Measurements from ENCODE around the gene COL27A1. TPM values are rescaled to one million over a fixed set of nuclear protein-coding genes. Genes with fewer than 3 reads are reported as not detected.
"Not testable (repeated sequence)": the region's sequence is repeated elsewhere in the genome, so short reads cannot be mapped to it uniquely, and the experiment has no call there.

Gene COL27A1
- total and polyA plus RNA-seq, 2 donors = 12.6 to 24.0 TPM

GRCh38 chr9:114128759-114129158 lies 26.6 kb upstream of the COL27A1 start:
- not testable (repeated sequence) for H3K4me1 ChIP-seq (ENCODE audit: control insufficient read depth in 2 of 2, insufficient read depth in 2 of 2, low read length in 2 of 2); H3K27ac ChIP-seq (ENCODE audit: low read depth in 1 of 2, low read length in 1 of 2); H3K9me3 ChIP-seq (ENCODE audit: control insufficient read depth in 2 of 2, insufficient read depth in 1 of 2, low read length in 1 of 2); H3K36me3 ChIP-seq (ENCODE audit: control insufficient read depth in 2 of 2, insufficient read depth in 2 of 2, low read length in 1 of 2); H3K27me3 ChIP-seq (ENCODE audit: control insufficient read depth in 2 of 2, insufficient read depth in 1 of 2, low read length in 1 of 2); H3K4me3 ChIP-seq (ENCODE audit: low read length in 2 of 2); DNase-seq (ENCODE audit: low read depth in 6 of 9, low spot score in 9 of 9)
- 89% methylated on average over 3 of the region's 3 CpGs for WGBS

- Histone ChIP-seq H3K4me3 (ENCODE audit: low read length in 2 of 2) (no peak overlapping the region), H3K9me3 (ENCODE audit: control insufficient read depth in 2 of 2, insufficient read depth in 1 of 2, low read length in 1 of 2) (no peaks in the 10 kb centered on the region), H3K36me3 (ENCODE audit: control insufficient read depth in 2 of 2, insufficient read depth in 2 of 2, low read length in 1 of 2) (no peaks in the 10 kb centered on the region), H3K27ac (ENCODE audit: low read depth in 1 of 2, low read length in 1 of 2) (no peak overlapping the region), H3K4me1 (ENCODE audit: control insufficient read depth in 2 of 2, insufficient read depth in 2 of 2, low read length in 2 of 2) (no peaks in the 10 kb centered on the region), H3K27me3 (ENCODE audit: control insufficient read depth in 2 of 2, insufficient read depth in 1 of 2, low read length in 1 of 2) (peaks cover 0 to 4% of the 10 kb centered on the region in 2 donors)
- 92% methylated on average over 7 of the region's 7 CpGs for WGBS
- DNase-seq (ENCODE audit: low read depth in 6 of 9, low spot score in 9 of 9) = no peak
Measured at GRCh38 chr9:114130141-114130540, 25.2 kb upstream of the COL27A1 start.

- Histone ChIP-seq H3K36me3 (ENCODE audit: control insufficient read depth in 2 of 2, insufficient read depth in 2 of 2, low read length in 1 of 2) (no peaks in the 10 kb centered on the region), H3K4me3 (ENCODE audit: low read length in 2 of 2) (no peak overlapping the region), H3K27ac (ENCODE audit: low read depth in 1 of 2, low read length in 1 of 2) (no peak overlapping the region), H3K9me3 (ENCODE audit: control insufficient read depth in 2 of 2, insufficient read depth in 1 of 2, low read length in 1 of 2) (no peaks in the 10 kb centered on the region), H3K4me1 (ENCODE audit: control insufficient read depth in 2 of 2, insufficient read depth in 2 of 2, low read length in 2 of 2) (no peaks in the 10 kb centered on the region), H3K27me3 (ENCODE audit: control insufficient read depth in 2 of 2, insufficient read depth in 1 of 2, low read length in 1 of 2) (peaks cover 0 to 4% of the 10 kb centered on the region in 2 donors)
- WGBS = 94% methylated on average over 4 of the region's 4 CpGs
- DNase-seq (ENCODE audit: low read depth in 6 of 9, low spot score in 9 of 9) = no peak
Measured at GRCh38 chr9:114130624-114131277, 24.6 kb upstream of the COL27A1 start.

GRCh38 chr9:114131808-114132549 lies 23.4 kb upstream of the COL27A1 start:
- Histone ChIP-seq H3K27me3 (ENCODE audit: control insufficient read depth in 2 of 2, insufficient read depth in 1 of 2, low read length in 1 of 2) (peaks cover 0 to 2% of the 10 kb centered on the region in 2 donors), H3K4me3 (ENCODE audit: low read length in 2 of 2) (no peak overlapping the region), H3K4me1 (ENCODE audit: control insufficient read depth in 2 of 2, insufficient read depth in 2 of 2, low read length in 2 of 2) (no peaks in the 10 kb centered on the region), H3K36me3 (ENCODE audit: control insufficient read depth in 2 of 2, insufficient read depth in 2 of 2, low read length in 1 of 2) (no peaks in the 10 kb centered on the region), H3K27ac (ENCODE audit: low read depth in 1 of 2, low read length in 1 of 2) (no peak overlapping the region), H3K9me3 (ENCODE audit: control insufficient read depth in 2 of 2, insufficient read depth in 1 of 2, low read length in 1 of 2) (no peaks in the 10 kb centered on the region)
- 91% methylated on average over 10 of the region's 10 CpGs for WGBS
- DNase-seq (ENCODE audit: low read depth in 6 of 9, low spot score in 9 of 9) = no peak

GRCh38 chr9:114132550-114132918 lies 22.8 kb upstream of the COL27A1 start:
- Histone ChIP-seq H3K4me1 (ENCODE audit: control insufficient read depth in 2 of 2, insufficient read depth in 2 of 2, low read length in 2 of 2) (no peaks in the 10 kb centered on the region), H3K4me3 (ENCODE audit: low read length in 2 of 2) (no peak overlapping the region), H3K27ac (ENCODE audit: low read depth in 1 of 2, low read length in 1 of 2) (no peak overlapping the region), H3K27me3 (ENCODE audit: control insufficient read depth in 2 of 2, insufficient read depth in 1 of 2, low read length in 1 of 2) (no peaks in the 10 kb centered on the region), H3K9me3 (ENCODE audit: control insufficient read depth in 2 of 2, insufficient read depth in 1 of 2, low read length in 1 of 2) (no peaks in the 10 kb centered on the region), H3K36me3 (ENCODE audit: control insufficient read depth in 2 of 2, insufficient read depth in 2 of 2, low read length in 1 of 2) (no peaks in the 10 kb centered on the region)
- DNase-seq (ENCODE audit: low read depth in 6 of 9, low spot score in 9 of 9) = no peak
- 98% methylated on average over 7 of the region's 7 CpGs for WGBS

GRCh38 chr9:114134827-114135396 lies 20.4 kb upstream of the COL27A1 start:
- Histone ChIP-seq H3K27me3 (ENCODE audit: control insufficient read depth in 2 of 2, insufficient read depth in 1 of 2, low read length in 1 of 2) (no peaks in the 10 kb centered on the region), H3K27ac (ENCODE audit: low read depth in 1 of 2, low read length in 1 of 2) (no peak overlapping the region), H3K4me3 (ENCODE audit: low read length in 2 of 2) (no peak overlapping the region), H3K36me3 (ENCODE audit: control insufficient read depth in 2 of 2, insufficient read depth in 2 of 2, low read length in 1 of 2) (no peaks in the 10 kb centered on the region), H3K4me1 (ENCODE audit: control insufficient read depth in 2 of 2, insufficient read depth in 2 of 2, low read length in 2 of 2) (no peaks in the 10 kb centered on the region), H3K9me3 (ENCODE audit: control insufficient read depth in 2 of 2, insufficient read depth in 1 of 2, low read length in 1 of 2) (no peaks in the 10 kb centered on the region)
- DNase-seq (ENCODE audit: low read depth in 6 of 9, low spot score in 9 of 9) = no peak
- 79% methylated on average over 5 of the region's 5 CpGs for WGBS

- Histone ChIP-seq H3K4me3 (ENCODE audit: low read length in 2 of 2) (no peak overlapping the region), H3K27me3 (ENCODE audit: control insufficient read depth in 2 of 2, insufficient read depth in 1 of 2, low read length in 1 of 2) (peaks cover 0 to 2% of the 10 kb centered on the region in 2 donors), H3K9me3 (ENCODE audit: control insufficient read depth in 2 of 2, insufficient read depth in 1 of 2, low read length in 1 of 2) (no peaks in the 10 kb centered on the region), H3K4me1 (ENCODE audit: control insufficient read depth in 2 of 2, insufficient read depth in 2 of 2, low read length in 2 of 2) (no peaks in the 10 kb centered on the region), H3K27ac (ENCODE audit: low read depth in 1 of 2, low read length in 1 of 2) (no peak overlapping the region), H3K36me3 (ENCODE audit: control insufficient read depth in 2 of 2, insufficient read depth in 2 of 2, low read length in 1 of 2) (no peaks in the 10 kb centered on the region)
- WGBS = 85% methylated on average over 6 of the region's 6 CpGs
- DNase-seq (ENCODE audit: low read depth in 6 of 9, low spot score in 9 of 9) = no peak
Measured at GRCh38 chr9:114137831-114138230, 17.5 kb upstream of the COL27A1 start.

- no peak for DNase-seq (ENCODE audit: low read depth in 6 of 9, low spot score in 9 of 9)
- Histone ChIP-seq H3K27ac (ENCODE audit: low read depth in 1 of 2, low read length in 1 of 2) (no peak overlapping the region), H3K4me3 (ENCODE audit: low read length in 2 of 2) (no peak overlapping the region), H3K27me3 (ENCODE audit: control insufficient read depth in 2 of 2, insufficient read depth in 1 of 2, low read length in 1 of 2) (peaks cover 0 to 2% of the 10 kb centered on the region in 2 donors), H3K36me3 (ENCODE audit: control insufficient read depth in 2 of 2, insufficient read depth in 2 of 2, low read length in 1 of 2) (no peaks in the 10 kb centered on the region), H3K4me1 (ENCODE audit: control insufficient read depth in 2 of 2, insufficient read depth in 2 of 2, low read length in 2 of 2) (no peaks in the 10 kb centered on the region), H3K9me3 (ENCODE audit: control insufficient read depth in 2 of 2, insufficient read depth in 1 of 2, low read length in 1 of 2) (no peaks in the 10 kb centered on the region)
- WGBS = 95% methylated on average over 8 of the region's 8 CpGs
Measured at GRCh38 chr9:114138552-114138971, 16.8 kb upstream of the COL27A1 start.

- Histone ChIP-seq H3K4me1 (ENCODE audit: control insufficient read depth in 2 of 2, insufficient read depth in 2 of 2, low read length in 2 of 2) (no peaks in the 10 kb centered on the region), H3K4me3 (ENCODE audit: low read length in 2 of 2) (no peak overlapping the region), H3K9me3 (ENCODE audit: control insufficient read depth in 2 of 2, insufficient read depth in 1 of 2, low read length in 1 of 2) (no peaks in the 10 kb centered on the region), H3K27me3 (ENCODE audit: control insufficient read depth in 2 of 2, insufficient read depth in 1 of 2, low read length in 1 of 2) (peaks cover 0 to 2% of the 10 kb centered on the region in 2 donors), H3K36me3 (ENCODE audit: control insufficient read depth in 2 of 2, insufficient read depth in 2 of 2, low read length in 1 of 2) (no peaks in the 10 kb centered on the region), H3K27ac (ENCODE audit: low read depth in 1 of 2, low read length in 1 of 2) (no peak overlapping the region)
- DNase-seq (ENCODE audit: low read depth in 6 of 9, low spot score in 9 of 9) = no peak
- 90% methylated on average over 5 of the region's 5 CpGs for WGBS
Measured at GRCh38 chr9:114139071-114139470, 16.3 kb upstream of the COL27A1 start.
